Measurements from ENCODE around the gene ITPR2.
"Not testable (repeated sequence)": the region's sequence is repeated elsewhere in the genome, so short reads cannot be mapped to it uniquely, and the experiment has no call there.

Gene ITPR2

GRCh38 chr12:26614011-26614616, 218.9 kb downstream of the ITPR2 start:
- no peak for DNase-seq

- DNase-seq: no peak
These were observed 220.8 kb downstream of the ITPR2 start for GRCh38 chr12:26612203-26612602.

GRCh38 chr12:26611598-26611997, 221.4 kb downstream of the ITPR2 start:
- no peak for DNase-seq

DNA sequence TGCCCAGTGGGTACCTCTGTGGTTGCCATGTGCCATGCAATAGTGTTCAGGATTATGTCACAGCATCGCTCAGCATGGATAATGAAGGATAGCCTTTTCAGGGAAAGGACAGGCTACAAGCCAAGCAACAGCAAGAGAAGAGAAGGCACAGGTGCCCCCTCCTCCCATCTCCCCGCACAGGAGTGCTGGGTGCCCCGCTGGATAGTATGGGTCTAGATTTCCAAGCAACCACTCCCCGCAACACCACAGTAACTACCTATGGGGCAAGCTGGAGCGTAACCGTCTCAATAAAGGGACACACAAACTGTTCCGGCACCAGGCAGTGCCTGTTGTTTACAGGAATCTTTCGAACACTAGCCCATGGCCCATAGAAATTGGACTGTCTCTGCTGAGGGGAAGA, 222.2 kb downstream of the ITPR2 start:
- no peak for DNase-seq

- no peak for DNase-seq
These were observed 223.0 kb downstream of the ITPR2 start for GRCh38 chr12:26609986-26610385.

GRCh38 chr12:26608706-26609105, 224.3 kb downstream of the ITPR2 start:
- no peak for DNase-seq

DNA sequence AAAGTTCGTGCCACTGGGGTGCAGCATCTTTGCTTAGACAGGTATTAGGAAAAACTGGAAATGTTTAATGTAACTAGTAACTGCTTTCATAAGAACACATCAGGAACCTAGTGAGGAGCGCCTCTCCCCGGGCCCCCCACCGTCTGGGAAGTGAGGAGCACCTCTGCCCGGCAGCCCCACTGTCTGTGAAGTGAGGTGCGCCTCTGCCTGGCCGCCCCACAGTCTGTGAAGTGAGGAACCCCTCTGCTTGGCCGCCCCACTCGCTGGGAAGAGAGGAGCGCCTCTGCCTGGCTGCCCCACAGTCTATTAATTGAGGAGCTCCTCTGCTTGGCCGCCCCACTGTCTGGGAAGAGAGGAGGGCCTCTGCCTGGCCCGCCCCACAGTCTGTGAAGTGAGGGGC, 224.7 kb downstream of the ITPR2 start:
- DNase-seq: no peak

GRCh38 chr12:26606911-26607310, 226.1 kb downstream of the ITPR2 start:
- no peak for DNase-seq

DNA sequence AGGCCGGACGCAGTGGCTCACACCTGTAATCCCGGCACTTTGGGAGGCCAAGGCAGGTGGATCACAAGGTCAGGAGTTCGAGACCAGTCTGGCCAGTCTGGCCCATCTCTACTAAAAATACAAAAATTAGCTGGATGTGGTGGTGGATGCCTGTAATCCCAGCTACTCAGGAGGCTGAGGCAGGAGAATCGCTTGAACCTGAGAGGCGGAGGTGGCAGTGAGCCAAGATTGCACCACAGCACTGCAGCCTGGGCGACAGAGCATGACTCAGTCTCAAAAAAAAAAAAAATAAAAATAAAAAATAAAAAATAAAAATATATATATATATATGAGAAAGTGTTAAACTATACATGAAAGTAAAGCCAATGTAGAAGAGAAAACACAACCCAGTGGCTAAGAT, 228.2 kb downstream of the ITPR2 start:
- not testable (repeated sequence) for DNase-seq

GRCh38 chr12:26599096-26599695, 233.8 kb downstream of the ITPR2 start:
- DNase-seq: no peak

- DNase-seq: no peak
These were observed 237.2 kb downstream of the ITPR2 start for GRCh38 chr12:26595806-26596205.

DNA sequence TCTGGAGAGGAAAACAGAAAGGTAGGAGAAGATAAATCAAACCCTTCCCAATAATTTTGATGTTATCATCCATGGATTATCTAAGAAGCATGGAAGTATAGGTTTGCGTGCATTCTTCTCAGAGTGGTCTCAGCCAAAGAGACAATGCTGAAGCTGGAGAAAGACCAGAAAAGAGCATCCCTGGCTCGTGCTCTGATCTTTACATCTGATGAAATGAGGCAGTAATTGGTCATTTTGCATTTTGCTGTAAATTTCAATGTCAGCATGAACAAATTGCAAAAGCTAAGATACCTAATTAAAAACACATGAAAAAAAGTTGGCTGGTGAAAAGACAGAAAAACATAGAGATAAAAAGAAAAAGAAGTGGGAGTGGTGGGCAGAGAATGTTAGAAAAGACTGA, 252.4 kb downstream of the ITPR2 start:
- no peak for DNase-seq

DNA sequence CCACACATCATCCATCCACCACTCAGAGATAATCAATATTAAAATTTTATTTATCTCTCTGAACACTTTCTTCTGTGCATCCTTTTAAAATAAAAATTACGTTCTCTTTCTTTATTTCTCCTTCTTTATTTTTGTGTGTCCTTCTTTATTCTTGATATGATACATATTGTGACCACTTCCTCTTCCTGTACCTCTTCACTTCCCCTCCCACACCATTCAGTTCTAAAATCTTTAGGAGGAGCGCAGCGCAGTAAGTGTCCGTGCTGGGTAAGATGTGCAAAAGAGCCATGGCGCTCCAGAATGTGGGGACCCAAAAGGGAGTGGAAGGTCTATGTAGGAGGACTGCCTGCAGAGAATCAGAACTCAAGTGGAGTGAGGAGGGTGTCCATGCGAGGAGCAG, 256.7 kb downstream of the ITPR2 start:
- no peak for DNase-seq

- no peak for DNase-seq
These were observed 259.6 kb downstream of the ITPR2 start for GRCh38 chr12:26573225-26573909.

- DNase-seq: no peak
These were observed 260.9 kb downstream of the ITPR2 start for GRCh38 chr12:26572137-26572536.

DNA sequence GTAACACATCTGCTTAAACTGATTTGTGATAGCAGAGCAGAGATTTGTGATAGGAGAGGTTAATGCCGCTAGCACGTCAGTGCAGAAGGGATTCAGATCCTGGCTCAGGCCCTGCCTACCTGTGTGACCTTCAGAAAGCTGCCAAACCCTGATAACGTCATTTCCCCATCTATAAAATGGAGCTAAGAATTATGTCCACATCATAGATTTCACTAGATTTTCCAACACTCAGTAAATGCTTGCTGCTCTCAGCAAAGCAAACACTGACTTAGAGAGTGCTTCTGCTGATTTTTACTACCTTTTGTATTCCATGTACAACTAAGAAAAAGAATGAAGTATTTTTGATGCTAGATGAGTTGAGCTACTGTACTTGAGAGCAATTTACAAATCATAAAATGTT, 261.4 kb downstream of the ITPR2 start:
- no peak for DNase-seq

DNA sequence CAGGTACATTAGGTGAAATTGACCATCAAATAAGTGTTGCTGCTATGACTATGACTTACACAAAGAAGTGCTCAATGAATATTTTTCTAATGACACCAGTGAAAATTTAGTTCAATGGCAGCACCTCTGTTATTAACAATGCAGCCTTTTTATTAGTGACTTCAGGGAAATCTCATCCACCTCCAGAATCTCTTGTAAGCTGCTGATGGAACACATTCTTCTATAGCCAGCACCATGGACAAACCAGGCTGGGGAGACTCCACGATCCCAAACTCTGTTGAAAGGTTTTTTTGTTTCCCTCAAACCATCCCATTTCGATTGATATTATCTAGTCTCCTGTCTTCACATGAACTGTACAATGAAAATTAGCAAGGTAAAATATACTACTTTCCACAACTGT, 265.9 kb downstream of the ITPR2 start:
- no peak for DNase-seq

- DNase-seq: no peak
These were observed 266.3 kb downstream of the ITPR2 start for GRCh38 chr12:26566675-26567074.

- no peak for DNase-seq
These were observed 266.8 kb downstream of the ITPR2 start for GRCh38 chr12:26566186-26566585.

DNA sequence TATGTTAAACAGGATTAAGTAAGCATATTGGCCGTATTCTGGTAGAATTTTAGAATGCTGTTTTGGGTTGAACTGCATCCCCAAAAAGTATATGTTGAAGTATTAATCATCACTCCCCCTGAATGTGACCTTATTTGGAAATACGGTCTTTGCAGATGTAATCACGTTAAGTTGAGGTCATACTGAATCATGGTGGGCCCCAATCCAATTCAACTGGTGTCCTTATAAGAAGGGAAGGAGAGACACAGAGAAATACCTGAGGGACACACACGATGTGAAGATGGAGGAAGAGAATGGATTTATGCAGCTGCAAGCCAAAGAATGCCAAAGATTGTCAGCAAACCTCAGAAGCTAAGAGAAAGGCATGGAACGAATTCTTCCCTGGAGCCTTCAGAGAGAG, 268.6 kb downstream of the ITPR2 start:
- DNase-seq: no peak

DNA sequence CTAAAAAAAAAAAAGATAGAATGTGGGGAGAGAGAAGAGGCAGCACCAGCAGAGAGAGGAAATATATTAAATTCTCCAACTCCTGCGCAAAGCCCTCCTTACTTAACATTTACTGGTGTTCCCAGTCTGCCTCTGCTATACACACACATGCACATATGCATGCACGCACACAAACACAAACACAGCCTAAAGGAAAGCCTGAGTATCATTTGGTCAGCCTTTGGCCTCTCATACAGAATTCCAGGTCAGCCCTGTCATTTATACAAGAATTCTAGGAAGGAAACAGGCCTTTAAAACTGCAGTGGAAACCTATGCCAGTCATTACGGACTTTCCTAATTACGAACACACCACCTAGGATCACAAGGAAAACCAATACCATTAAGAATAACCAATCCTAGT, 269.4 kb downstream of the ITPR2 start:
- DNase-seq: no peak

GRCh38 chr12:26557326-26557725, 275.7 kb downstream of the ITPR2 start:
- DNase-seq: no peak

- DNase-seq: no peak
These were observed 276.1 kb downstream of the ITPR2 start for GRCh38 chr12:26556916-26557315.

GRCh38 chr12:26555139-26555538, 277.9 kb downstream of the ITPR2 start:
- DNase-seq: no peak

- no peak for DNase-seq
These were observed 278.7 kb downstream of the ITPR2 start for GRCh38 chr12:26554332-26554731.
